Loucy (cell line): ENCODE results near the gene PGBD2.

Experiments used
- EZH2phosphoT487 ChIP-seq: fragments of 200-600 bp; IDR thresholded peaks from 2 replicates; pipeline ENCODE4 v1.6.1; 2018; ENCODE audit warnings: antibody characterized with exemption, mild to moderate bottlenecking, moderate library complexity, borderline replicate concordance
- TF ChIP-seq, protein P1 (sequence below): fragments of 200-600 bp; sonication (generic); conservative IDR thresholded peaks from 2 replicates; pipeline ENCODE4 v1.5.1; 2014; ENCODE audit warnings: mild to moderate bottlenecking, antibody characterized with exemption, low read length

DNA sequence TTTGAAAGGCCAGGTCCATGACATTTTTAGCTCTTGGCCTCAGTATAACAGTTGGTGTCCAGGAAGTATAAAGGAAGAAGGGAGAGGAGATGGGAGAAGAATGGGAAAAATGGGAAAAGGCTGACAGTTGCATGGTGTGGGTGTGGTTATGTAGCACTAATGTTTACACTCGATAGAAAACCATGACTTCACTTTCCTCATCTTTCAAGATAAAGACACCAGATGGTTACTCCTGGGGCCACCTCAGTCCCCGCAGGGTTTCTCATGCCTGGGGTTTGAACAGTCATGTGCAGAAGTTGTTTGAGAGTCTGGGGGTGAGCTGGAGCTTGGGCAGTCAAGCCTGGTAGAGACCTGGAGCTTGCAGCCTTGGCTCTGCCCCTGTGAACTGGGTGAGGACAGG lies 7.9 kb downstream of the PGBD2 start:
- TF ChIP-seq, protein P1, sequence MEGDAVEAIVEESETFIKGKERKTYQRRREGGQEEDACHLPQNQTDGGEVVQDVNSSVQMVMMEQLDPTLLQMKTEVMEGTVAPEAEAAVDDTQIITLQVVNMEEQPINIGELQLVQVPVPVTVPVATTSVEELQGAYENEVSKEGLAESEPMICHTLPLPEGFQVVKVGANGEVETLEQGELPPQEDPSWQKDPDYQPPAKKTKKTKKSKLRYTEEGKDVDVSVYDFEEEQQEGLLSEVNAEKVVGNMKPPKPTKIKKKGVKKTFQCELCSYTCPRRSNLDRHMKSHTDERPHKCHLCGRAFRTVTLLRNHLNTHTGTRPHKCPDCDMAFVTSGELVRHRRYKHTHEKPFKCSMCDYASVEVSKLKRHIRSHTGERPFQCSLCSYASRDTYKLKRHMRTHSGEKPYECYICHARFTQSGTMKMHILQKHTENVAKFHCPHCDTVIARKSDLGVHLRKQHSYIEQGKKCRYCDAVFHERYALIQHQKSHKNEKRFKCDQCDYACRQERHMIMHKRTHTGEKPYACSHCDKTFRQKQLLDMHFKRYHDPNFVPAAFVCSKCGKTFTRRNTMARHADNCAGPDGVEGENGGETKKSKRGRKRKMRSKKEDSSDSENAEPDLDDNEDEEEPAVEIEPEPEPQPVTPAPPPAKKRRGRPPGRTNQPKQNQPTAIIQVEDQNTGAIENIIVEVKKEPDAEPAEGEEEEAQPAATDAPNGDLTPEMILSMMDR, result no peak
- TF ChIP-seq EZH2phosphoT487, result no peak
